Stimulated activated naive CD4-positive, alpha-beta T cell (primary cell): ENCODE data around the gene JAM3.
"Not testable (repeated sequence)": the region's sequence is repeated elsewhere in the genome, so short reads cannot be mapped to it uniquely, and the experiment has no call there.

Source experiments
- DNase-seq, 6 experiments: peaks; one replicate each; lab custom pipeline; 2025; lab: John Stamatoyannopoulos, UW

Gene JAM3

GRCh38 chr11:134101282-134101681, 32.4 kb downstream of the JAM3 start:
- DNase-seq, result no peak

- DNase-seq, result no peak
These were observed 41.5 kb downstream of the JAM3 start for GRCh38 chr11:134110252-134110815.

- DNase-seq, result not testable (repeated sequence)
These were observed 44.9 kb downstream of the JAM3 start for GRCh38 chr11:134113787-134114186.

- DNase-seq, result no peak
These were observed 47.3 kb downstream of the JAM3 start for GRCh38 chr11:134116210-134116609.

GRCh38 chr11:134118006-134118405, 49.1 kb downstream of the JAM3 start:
- DNase-seq, result no peak

GRCh38 chr11:134119094-134119493, 50.2 kb downstream of the JAM3 start:
- no peak for DNase-seq

- DNase-seq, result no peak
These were observed 51.4 kb downstream of the JAM3 start for GRCh38 chr11:134120143-134120850.

GRCh38 chr11:134120921-134121526, 52.2 kb downstream of the JAM3 start:
- DNase-seq, result no peak

GRCh38 chr11:134124660-134125451, 56.0 kb downstream of the JAM3 start:
- DNase-seq, result peak in 2 of 6 experiments; percentile 1 to 18

- no peak for DNase-seq
These were observed 56.6 kb downstream of the JAM3 start for GRCh38 chr11:134125507-134125906.

- no peak for DNase-seq
These were observed 57.4 kb downstream of the JAM3 start for GRCh38 chr11:134126217-134126822.

GRCh38 chr11:134131628-134132244, 62.9 kb downstream of the JAM3 start:
- no peak for DNase-seq

- DNase-seq, result no peak
These were observed 63.9 kb downstream of the JAM3 start for GRCh38 chr11:134132808-134133207.

GRCh38 chr11:134134167-134134566, 65.3 kb downstream of the JAM3 start:
- no peak for DNase-seq

- no peak for DNase-seq
These were observed 69.5 kb downstream of the JAM3 start for GRCh38 chr11:134138376-134138775.

- no peak for DNase-seq
These were observed 70.5 kb downstream of the JAM3 start for GRCh38 chr11:134139303-134139872.

- DNase-seq, result peak in 5 of 6 experiments; percentile 3 to 38 (median 7)
These were observed 71.0 kb downstream of the JAM3 start for GRCh38 chr11:134139873-134140331.

GRCh38 chr11:134140961-134141490, 72.2 kb downstream of the JAM3 start:
- no peak for DNase-seq

GRCh38 chr11:134142536-134142935, 73.7 kb downstream of the JAM3 start:
- no peak for DNase-seq

GRCh38 chr11:134143801-134144200, 74.9 kb downstream of the JAM3 start:
- no peak for DNase-seq

GRCh38 chr11:134144744-134145143, 75.9 kb downstream of the JAM3 start:
- no peak for DNase-seq
